GM12891 (cell line): Measurements from ENCODE around the gene C4orf54.

ENCODE experiments used
- DNase-seq: peaks from one replicate; pipeline ENCODE4 v3.0.0; 2011; ENCODE audit warnings: low spot score; ENCODE audit not compliant: insufficient read length
- FAIRE-seq: peaks from 2 replicates; lab custom pipeline; 2011; peaks lifted over from hg19 to GRCh38; lab: Jason Lieb, UNC
- PAX5 ChIP-seq: IDR thresholded peaks from 2 replicates; pipeline ENCODE4 v1.6.1; 2011; ENCODE audit warnings: low read length, moderate library complexity, mild to moderate bottlenecking; ENCODE audit not compliant: insufficient read depth, severe bottlenecking
- POLR2A ChIP-seq: IDR thresholded peaks from 2 replicates; pipeline ENCODE4 v1.6.1; 2011; ENCODE audit warnings: low read depth, low read length, control low read depth
- POLR2AphosphoS5 ChIP-seq: IDR thresholded peaks from 2 replicates; pipeline ENCODE4 v1.6.1; 2011; ENCODE audit warnings: low read depth, low read length, control low read depth
- POU2F2 ChIP-seq: IDR thresholded peaks from 2 replicates; pipeline ENCODE4 v1.6.1; 2011; ENCODE audit warnings: low read depth, mild to moderate bottlenecking, control low read depth, low read length, moderate library complexity
- SPI1 ChIP-seq: IDR thresholded peaks from 2 replicates; pipeline ENCODE4 v1.6.1; 2011; ENCODE audit warnings: low read depth, low read length, control low read depth
- TAF1 ChIP-seq: IDR thresholded peaks from 2 replicates; pipeline ENCODE4 v1.6.1; 2011; ENCODE audit warnings: low read depth, low read length, control low read depth

C4orf54 gene

GRCh38 chr4:99652596-99653436 is 4.8 kb downstream of the C4orf54 start:
- TF ChIP-seq POU2F2: no peak
- no peak for TF ChIP-seq TAF1
- no peak for TF ChIP-seq POLR2AphosphoS5
- no peak for TF ChIP-seq SPI1
- no peak for TF ChIP-seq PAX5
- no peak for TF ChIP-seq POLR2A
- FAIRE-seq (no peak), DNase-seq (no peak)

- no peak for FAIRE-seq
- DNase-seq: no peak
- no peak for TF ChIP-seq POU2F2
- TF ChIP-seq POLR2A: no peak
- TF ChIP-seq TAF1: no peak
- no peak for TF ChIP-seq SPI1
- TF ChIP-seq POLR2AphosphoS5: no peak
- TF ChIP-seq PAX5: no peak
Observed at GRCh38 chr4:99651811-99652485, 5.7 kb downstream of the C4orf54 start.

- FAIRE-seq: no peak
- TF ChIP-seq SPI1 (no peak), PAX5 (no peak), POLR2A (no peak), TAF1 (no peak), POU2F2 (no peak), POLR2AphosphoS5 (no peak)
Observed at GRCh38 chr4:99651016-99651769, 6.4 kb downstream of the C4orf54 start.

GRCh38 chr4:99649778-99650177 is 7.8 kb downstream of the C4orf54 start:
- FAIRE-seq (no peak), DNase-seq (no peak)
- TF ChIP-seq POU2F2 (no peak), PAX5 (no peak), SPI1 (no peak), POLR2AphosphoS5 (no peak), TAF1 (no peak), POLR2A (no peak)

More at GRCh38 chr4:99651016-99651769, 6.4 kb downstream of the C4orf54 start:
- DNase-seq: no peak

- DNase-seq: no peak
- FAIRE-seq: no peak
- no peak for TF ChIP-seq SPI1
- TF ChIP-seq PAX5: no peak
- TF ChIP-seq POLR2AphosphoS5: no peak
- TF ChIP-seq TAF1: no peak
- TF ChIP-seq POU2F2: no peak
Observed at GRCh38 chr4:99649208-99649607, 8.4 kb downstream of the C4orf54 start.

- TF ChIP-seq TAF1: no peak
- TF ChIP-seq SPI1: no peak
- TF ChIP-seq POU2F2: no peak
- no peak for TF ChIP-seq PAX5
- no peak for TF ChIP-seq POLR2A
- TF ChIP-seq POLR2AphosphoS5: no peak
- FAIRE-seq (no peak), DNase-seq (no peak)
Observed at GRCh38 chr4:99648321-99648720, 9.3 kb downstream of the C4orf54 start.

GRCh38 chr4:99647071-99647470 is 10.6 kb downstream of the C4orf54 start:
- no peak for DNase-seq
- FAIRE-seq: no peak
- TF ChIP-seq TAF1: no peak
- no peak for TF ChIP-seq SPI1
- no peak for TF ChIP-seq POU2F2
- no peak for TF ChIP-seq POLR2A
- no peak for TF ChIP-seq POLR2AphosphoS5
- no peak for TF ChIP-seq PAX5

GRCh38 chr4:99645638-99646037 is 12.0 kb downstream of the C4orf54 start:
- DNase-seq: no peak
- no peak for FAIRE-seq
- TF ChIP-seq POU2F2 (no peak), TAF1 (no peak), PAX5 (no peak), POLR2A (no peak), POLR2AphosphoS5 (no peak), SPI1 (no peak)

- FAIRE-seq: no peak
- DNase-seq: no peak
- TF ChIP-seq TAF1 (no peak), SPI1 (no peak), PAX5 (no peak), POLR2AphosphoS5 (no peak), POU2F2 (no peak), POLR2A (no peak)
Observed at GRCh38 chr4:99645036-99645435, 12.6 kb downstream of the C4orf54 start.

GRCh38 chr4:99644453-99644852 is 13.2 kb downstream of the C4orf54 start:
- TF ChIP-seq TAF1 (no peak), SPI1 (no peak), POLR2A (no peak), POLR2AphosphoS5 (no peak), POU2F2 (no peak), PAX5 (no peak)
- no peak for DNase-seq
- no peak for FAIRE-seq
